GM18505 (cell line): Measurements from ENCODE around the gene CCBE1.

Source experiments
- ATAC-seq: cut with Tn5 transposase; IDR thresholded peaks from one replicate; pipeline ENCODE4 v1.9.1; 2021; ENCODE audit not compliant: unreplicated experiment
- POLR2A ChIP-seq: IDR thresholded peaks from 4 replicates; pipeline ENCODE4 v1.6.1; 2011; ENCODE audit warnings: borderline replicate concordance; ENCODE audit not compliant: insufficient read depth, insufficient read length; ENCODE audit errors: extremely low read depth

CCBE1 gene

DNA sequence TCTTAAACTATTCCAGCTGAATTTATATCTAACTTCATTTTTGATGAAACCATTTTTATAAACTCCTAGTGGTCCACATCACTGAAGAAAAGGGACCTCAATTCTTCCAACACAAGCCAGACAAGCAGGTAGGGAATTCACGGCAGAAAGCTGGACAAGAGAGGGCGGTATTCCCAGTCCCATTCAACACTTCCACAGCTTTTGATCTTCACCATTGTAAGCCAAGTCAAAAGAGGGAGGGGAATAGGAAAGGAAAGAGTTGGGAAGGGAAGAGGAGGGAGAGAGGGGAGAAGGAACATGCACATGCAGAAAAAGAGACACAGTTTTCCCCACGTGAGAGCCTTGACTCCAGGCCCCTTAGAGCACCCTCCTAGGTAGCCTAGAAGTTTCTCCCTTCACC lies 77.4 kb downstream of the CCBE1 start:
- ATAC-seq = no peak

DNA sequence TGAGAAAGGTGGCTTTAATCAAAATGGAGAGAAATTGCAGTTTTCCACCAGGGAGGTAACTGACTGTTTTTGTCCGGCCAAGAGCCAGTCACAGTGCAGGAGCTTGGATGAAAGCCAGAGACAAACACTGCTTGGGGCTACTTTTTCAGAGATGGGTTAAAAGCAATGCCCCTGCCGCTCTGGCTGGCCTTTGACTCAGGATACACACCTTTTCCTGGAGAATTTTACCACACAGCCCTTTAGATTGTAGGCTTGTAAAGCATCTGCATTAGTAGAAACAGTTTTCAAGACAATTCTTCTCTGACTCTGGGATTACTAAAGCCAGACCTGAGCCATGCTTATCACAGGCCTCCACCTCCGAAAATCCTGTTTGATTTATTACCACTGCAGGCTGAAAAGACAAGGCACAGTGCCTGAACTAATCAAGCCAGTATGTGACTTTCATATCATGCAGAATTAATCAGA lies 79.7 kb downstream of the CCBE1 start:
- ATAC-seq = no peak
- TF ChIP-seq POLR2A = no peak

More for the DNA sequence above, 77.4 kb downstream of the CCBE1 start:
- no peak for TF ChIP-seq POLR2A

DNA sequence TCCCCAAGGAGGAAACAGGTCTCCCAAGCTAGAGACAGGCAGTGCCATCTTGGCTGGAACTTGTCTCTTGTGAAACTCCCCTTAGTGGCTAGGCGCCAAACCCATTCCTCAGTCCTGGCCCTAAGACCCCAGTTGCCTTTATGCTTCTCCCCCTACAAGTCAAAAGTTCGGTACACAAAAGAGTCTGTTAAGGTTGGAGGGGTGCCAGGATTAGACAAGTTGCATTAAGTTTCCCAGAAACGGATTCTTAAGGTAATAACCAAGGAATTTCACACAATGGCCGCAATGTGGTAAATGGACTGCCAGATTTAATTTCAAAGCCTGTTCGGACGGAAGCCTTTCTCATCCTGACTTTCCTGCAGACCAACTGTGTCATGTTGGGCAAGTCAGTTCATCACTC lies 80.7 kb downstream of the CCBE1 start:
- no peak for ATAC-seq
- TF ChIP-seq POLR2A = no peak

DNA sequence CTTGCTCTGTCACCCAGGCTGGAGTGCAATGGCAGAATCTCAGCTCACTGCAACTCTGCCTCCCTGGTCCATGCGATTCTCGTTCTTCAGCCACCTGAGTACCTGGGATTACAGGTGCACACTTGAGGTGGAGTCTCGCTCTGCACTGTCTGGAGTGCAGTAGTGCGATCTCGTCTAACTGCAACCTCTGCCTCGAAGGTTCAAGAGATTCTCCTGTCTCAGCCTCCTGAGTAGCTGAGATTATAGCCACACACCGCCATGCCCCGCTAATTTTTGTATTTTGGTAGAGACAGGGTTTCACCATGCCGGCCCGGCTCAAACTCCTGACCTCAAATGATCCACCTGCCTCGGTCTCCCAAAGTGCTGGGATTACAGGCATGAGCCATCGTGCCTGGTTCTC lies 83.3 kb downstream of the CCBE1 start:
- TF ChIP-seq POLR2A = no peak
- ATAC-seq = no peak

DNA sequence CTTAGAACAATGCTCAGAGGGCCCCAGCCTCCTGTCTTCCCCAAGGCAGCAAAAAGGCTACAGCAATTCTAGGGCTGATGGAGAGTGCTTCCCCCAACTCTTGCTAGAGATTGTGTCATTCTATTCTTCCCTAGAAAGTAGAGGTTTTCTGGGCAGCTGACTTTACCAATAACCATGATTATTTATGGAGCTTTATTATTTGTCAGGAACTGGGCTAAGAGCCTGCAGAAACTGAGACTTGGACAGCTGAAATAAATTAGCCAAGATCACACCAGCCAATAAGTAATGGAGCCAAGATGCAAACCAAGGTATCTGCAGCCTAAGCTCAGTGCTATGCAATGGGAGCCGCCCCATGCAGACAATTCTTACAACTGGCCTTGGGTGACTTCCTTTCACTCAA lies 84.8 kb downstream of the CCBE1 start:
- TF ChIP-seq POLR2A = no peak
- ATAC-seq = no peak

DNA sequence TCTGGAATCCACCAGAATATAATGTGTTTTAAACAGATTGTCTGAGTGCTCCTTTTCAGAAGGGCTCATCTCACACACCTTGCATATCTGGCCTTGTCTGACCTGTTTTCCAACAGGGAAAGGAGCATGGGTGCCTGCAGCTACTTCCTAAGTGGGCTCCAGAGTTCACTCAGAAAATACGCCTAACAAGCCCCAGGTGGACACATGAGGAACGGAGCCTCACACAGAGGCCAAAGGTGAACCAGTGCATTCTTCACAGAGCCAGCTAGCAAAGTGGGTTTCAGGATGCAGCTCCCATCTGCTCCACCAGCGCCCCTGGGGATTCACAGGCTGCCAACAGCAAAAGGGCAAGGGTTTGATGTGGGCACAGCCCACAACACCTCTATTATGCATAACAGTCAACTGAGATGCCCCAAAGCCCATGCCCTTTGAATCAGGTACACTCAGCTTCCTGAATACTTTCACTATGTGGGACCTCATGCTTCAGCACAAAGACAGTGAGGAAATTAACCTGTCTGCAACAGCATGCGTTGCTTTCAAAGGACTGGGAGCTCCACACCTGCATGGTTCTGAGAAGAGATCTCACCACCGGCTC lies 86.6 kb downstream of the CCBE1 start:
- TF ChIP-seq POLR2A = no peak
- ATAC-seq = no peak

DNA sequence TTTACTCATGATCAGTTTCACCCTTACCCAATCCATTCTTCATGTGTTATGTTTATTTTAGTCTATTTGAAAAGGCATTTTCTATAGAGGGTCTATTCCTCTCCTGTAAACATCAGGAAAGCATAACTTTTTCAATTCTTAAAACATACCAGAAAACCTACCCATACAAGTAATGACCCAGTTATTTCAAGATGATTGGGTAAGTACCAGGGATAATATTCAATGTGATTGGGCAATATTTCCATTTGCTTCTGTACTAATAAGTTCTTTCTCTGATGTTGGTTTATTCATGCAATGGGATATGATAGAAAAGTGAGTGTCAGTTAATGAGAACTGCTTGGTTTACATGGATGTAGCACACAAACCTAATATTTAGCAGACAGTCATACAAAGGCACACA lies 87.6 kb downstream of the CCBE1 start:
- no peak for ATAC-seq
- TF ChIP-seq POLR2A = no peak

DNA sequence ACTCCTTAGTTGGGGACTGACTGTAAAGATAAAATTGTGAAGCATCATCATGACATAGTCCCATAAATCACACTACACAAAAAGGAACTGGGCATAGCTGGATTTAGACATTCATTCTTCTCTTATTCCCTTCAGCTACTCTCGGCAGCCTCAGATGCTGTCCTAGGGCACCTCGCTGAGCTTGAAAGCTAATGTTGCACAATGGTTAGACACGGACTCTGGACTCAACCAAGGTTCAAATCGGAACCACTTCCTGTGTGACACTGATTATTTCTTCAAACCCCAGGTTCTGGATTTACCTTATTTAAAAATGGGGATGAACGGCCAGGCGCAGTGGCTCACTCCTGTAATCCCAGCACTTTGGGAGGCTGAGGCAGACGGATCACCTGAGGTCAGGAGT lies 89.8 kb downstream of the CCBE1 start:
- no peak for ATAC-seq
- TF ChIP-seq POLR2A = no peak

DNA sequence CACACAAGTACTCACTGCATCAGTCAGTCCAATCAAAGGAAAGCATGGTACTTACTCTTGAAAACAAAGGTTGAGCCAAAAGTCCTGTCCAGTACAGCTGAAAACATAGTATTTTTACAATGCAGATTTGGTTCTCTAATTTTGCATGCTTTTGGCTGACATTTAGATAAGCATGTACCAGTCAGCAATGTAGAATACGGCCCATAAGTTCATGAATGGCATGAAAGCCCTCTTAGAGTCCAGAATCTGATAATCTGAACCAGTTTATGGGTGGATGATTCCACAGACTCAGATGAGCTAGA lies 90.2 kb downstream of the CCBE1 start:
- TF ChIP-seq POLR2A = no peak
- ATAC-seq = no peak

DNA sequence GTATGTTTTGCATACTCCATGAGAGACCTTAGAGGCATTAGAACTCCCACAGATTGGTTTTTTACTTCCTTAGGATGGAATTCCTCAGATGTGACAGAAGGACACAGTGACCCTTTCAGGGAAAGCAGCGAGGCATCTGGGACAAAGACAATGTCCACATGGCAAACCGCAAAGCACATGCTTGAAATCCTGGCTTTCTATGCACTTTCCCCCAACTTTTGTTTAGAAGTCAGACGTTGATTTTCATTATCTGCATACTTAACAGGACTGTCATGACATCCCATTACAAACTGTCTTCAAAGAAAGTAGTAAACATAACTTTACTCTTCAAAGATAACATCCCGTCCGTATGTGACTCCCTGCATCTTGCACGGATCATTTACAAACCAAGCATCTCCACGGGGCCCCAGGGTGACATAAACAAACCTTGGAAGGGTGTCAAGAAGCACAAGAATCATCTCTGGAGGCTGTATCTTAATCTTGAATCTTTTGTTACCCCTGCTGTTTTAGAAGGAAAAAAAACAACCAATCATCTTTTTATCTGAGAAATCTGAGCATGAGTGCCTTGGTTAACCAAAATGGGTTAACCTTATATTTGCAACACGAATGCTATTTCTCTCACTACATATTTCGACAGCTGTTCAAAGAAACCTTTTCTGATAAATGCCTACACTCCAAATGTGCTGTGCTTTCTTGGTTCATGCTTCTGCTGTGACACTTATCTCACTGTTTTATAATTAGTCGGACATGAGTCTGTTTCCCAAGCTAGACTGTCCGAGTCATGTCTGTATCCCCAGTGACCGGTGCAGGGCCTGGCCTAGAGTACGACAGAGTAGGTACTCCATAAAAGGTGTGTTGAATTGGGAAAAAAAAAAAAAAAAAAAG lies 90.8 kb downstream of the CCBE1 start:
- no peak for ATAC-seq
- no peak for TF ChIP-seq POLR2A

DNA sequence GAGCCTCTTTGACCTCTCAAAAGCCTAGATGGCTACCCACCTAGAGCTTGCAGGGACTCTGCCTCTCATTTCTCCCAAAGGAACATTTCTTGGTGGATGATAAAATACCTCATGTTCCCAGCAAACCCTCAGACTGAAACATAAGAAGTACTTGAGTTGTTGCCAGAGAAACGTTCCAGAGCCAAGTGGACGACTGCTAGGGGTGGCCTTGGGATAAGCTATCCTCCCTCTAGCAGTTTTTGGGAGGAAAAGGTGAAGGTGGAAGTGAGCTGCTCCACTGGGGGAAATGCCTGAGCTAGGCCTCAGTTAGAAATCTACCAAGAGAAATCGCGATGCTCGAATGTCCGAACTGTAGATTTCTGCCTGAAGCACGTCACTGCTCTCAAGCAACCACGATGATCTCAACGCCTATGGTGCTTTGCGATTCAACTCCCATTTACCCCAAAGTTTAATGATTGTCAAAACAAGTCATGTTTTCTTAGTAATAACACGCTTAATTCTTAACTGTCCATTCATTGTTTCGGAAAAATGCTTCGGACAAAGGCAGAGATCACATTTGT lies 91.5 kb downstream of the CCBE1 start:
- TF ChIP-seq POLR2A = no peak
- no peak for ATAC-seq

DNA sequence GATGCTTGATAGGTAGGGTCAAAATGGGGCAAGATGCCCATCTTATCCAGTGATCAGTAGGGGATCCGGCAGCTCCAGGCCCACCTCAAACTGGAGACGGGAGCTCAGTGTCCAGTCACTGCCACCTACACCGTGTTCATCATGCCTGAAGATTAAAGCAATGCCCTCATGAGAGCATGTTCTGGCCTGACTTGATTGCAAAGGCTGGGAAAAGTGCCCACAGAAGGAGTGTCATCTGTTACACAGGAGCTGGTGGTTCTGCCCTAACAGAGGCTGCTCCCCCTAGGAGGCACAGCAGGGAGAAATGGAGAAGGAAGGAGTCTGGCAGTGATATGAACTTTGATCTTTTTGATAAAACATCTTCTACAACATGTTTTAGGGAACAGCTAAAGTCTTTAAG lies 92.3 kb downstream of the CCBE1 start:
- ATAC-seq = no peak
- TF ChIP-seq POLR2A = no peak

DNA sequence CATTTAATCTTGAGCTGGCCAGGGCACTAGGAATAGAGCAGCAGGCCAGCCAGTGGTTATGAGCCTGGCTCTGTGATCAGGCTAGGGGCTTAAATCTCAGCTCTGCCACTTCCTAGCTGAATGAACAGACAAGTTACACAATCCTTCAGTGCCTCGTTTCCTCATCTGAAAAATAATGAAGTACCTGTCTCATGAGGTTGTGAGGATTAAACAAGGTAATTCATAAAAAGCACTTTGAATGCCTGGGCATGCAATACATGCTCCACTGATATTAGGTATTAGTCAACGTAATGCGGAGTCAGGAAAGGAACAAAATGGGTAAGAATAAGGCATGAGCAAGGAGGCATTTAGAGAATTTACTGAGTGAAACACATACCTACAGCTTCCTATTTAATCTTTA lies 100.2 kb downstream of the CCBE1 start:
- no peak for TF ChIP-seq POLR2A
- ATAC-seq = no peak

DNA sequence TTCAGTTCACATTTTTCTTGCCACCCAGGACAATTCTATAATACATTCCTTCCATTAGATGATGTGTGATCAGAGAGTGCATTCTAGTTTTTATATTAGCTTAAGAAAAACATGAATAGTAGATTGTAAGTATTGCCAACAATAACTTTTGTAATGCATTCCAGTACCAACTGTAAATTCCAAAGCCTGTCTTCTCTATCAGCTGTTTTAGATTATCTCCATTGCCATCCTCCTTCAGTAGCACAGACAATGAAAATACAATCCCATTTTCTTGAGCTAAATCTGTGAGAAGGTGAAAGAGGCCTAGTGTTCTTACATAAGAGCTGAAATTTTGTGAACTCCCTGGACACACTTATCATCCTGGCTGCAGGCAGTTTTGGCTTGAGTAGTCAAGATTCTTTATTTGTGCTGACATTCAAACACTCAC lies 103.9 kb downstream of the CCBE1 start:
- ATAC-seq = no peak

DNA sequence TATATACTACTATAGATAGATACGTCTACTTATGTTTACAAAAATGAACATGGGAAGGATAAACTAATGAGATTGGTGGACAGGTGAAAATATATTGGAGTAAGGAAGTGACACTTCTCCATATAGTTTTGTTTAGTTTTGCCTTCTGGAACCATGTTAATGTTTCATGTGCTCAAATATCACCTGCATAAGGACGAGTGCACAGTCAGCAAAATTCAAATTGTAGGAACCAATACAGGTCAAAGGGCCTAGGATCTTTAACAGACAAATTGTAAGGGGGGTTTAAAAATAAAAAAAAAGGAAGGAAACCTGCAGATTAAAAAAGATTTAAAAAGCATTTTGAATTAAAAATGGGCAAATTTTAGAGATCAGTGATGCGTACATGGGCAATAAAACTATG lies 104.6 kb downstream of the CCBE1 start:
- ATAC-seq = no peak

More for the DNA sequence above, 103.9 kb downstream of the CCBE1 start:
- no peak for TF ChIP-seq POLR2A

DNA sequence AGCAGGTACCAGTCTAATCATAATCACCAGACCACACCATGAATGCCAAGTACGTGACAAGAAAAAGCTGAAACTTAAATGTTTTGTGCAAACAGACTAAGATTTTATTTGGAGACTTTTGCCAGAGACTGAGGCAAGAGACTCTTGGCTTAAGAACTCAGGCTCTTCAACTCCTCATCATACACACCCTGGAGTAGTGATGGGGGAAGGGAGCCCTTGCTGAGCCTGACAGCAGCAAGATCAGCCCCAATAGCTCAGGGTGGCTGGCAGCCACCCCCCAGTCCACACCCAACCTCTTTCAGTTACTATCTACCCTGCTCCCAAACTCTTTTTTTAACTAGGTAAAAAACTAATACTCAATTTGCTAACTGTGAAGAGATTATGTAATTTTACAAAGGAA lies 114.8 kb downstream of the CCBE1 start:
- TF ChIP-seq POLR2A = no peak
- ATAC-seq = no peak

More for the DNA sequence above, 104.6 kb downstream of the CCBE1 start:
- TF ChIP-seq POLR2A = no peak
